Measurements from ENCODE around the gene CCDC12.

Gene CCDC12

GRCh38 chr3:46875560-46875959 lies 101.0 kb downstream of the CCDC12 start:
- peaks cover 1% of the 10 kb centered on the region for H3K4me1 Mint-ChIP-seq (ENCODE audit: low read depth)
- H3K9me3 Mint-ChIP-seq: no peaks in the 10 kb centered on the region
- H3K27ac Mint-ChIP-seq: no peak overlapping the region
- H3K36me3 Mint-ChIP-seq (ENCODE audit: low read depth): no peaks in the 10 kb centered on the region
- H3K4me3 Mint-ChIP-seq: no peak overlapping the region
- H3K27me3 Mint-ChIP-seq (ENCODE audit: low read depth): peaks cover 35% of the 10 kb centered on the region

DNA sequence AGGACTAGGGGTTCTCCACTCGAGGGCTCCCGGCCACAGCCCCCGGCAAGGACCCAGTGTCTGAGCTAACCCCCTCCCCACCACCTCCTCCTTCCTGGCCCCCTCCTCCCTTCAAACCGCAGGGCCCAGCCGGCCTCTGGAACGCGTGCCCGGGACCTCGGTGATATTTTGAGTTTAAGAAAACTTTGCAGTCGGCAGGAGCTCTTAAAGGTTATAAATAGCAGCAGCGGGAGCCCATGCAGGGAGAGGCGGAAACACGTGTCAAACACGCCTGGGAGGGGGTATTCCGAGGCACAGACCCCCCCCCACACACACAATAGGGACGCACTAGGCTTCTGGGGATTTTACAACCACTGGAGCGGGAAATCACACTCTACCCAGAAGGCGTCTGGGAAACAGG lies 102.1 kb downstream of the CCDC12 start:
- Mint-ChIP-seq H3K9me3 (no peaks in the 10 kb centered on the region), H3K4me3 (no peak overlapping the region), H3K4me1 (ENCODE audit: low read depth) (no peaks in the 10 kb centered on the region), H3K36me3 (ENCODE audit: low read depth) (no peaks in the 10 kb centered on the region), H3K27me3 (ENCODE audit: low read depth) (peaks cover 29% of the 10 kb centered on the region), H3K27ac (no peak overlapping the region)

GRCh38 chr3:46873521-46873920 lies 103.0 kb downstream of the CCDC12 start:
- Mint-ChIP-seq H3K4me1 (ENCODE audit: low read depth) (no peaks in the 10 kb centered on the region), H3K27me3 (ENCODE audit: low read depth) (peaks cover 26% of the 10 kb centered on the region), H3K9me3 (no peaks in the 10 kb centered on the region), H3K36me3 (ENCODE audit: low read depth) (no peaks in the 10 kb centered on the region), H3K27ac (no peak overlapping the region), H3K4me3 (no peak overlapping the region)
